GM21786 (cell line): Measurements from ENCODE around the gene SET.
"Not testable (repeated sequence)": the region's sequence is repeated elsewhere in the genome, so short reads cannot be mapped to it uniquely, and the experiment has no call there.

Source experiments
- ATAC-seq: cut with Tn5 transposase; IDR thresholded peaks from one replicate; pipeline ENCODE4 v1.9.1; 2021; ENCODE audit not compliant: unreplicated experiment

SET gene

GRCh38 chr9:128688501-128689292 is at the start of gene SET:
Gene SET (plus strand): TSS chr9:128689222. CDS start chr9:128689583, 361 bp downstream.
- peak; percentile 52 for ATAC-seq

GRCh38 chr9:128640603-128641002 is 48.4 kb upstream of the SET start:
- no peak for ATAC-seq

GRCh38 chr9:128642675-128643245 is 46.3 kb upstream of the SET start:
- ATAC-seq: no peak

- peak; percentile 84 for ATAC-seq
These were observed 45.3 kb upstream of the SET start for GRCh38 chr9:128643519-128644300.

GRCh38 chr9:128648206-128648605 is 40.8 kb upstream of the SET start:
- not testable (repeated sequence) for ATAC-seq

- no peak for ATAC-seq
These were observed 37.2 kb upstream of the SET start for GRCh38 chr9:128651798-128652197.

DNA sequence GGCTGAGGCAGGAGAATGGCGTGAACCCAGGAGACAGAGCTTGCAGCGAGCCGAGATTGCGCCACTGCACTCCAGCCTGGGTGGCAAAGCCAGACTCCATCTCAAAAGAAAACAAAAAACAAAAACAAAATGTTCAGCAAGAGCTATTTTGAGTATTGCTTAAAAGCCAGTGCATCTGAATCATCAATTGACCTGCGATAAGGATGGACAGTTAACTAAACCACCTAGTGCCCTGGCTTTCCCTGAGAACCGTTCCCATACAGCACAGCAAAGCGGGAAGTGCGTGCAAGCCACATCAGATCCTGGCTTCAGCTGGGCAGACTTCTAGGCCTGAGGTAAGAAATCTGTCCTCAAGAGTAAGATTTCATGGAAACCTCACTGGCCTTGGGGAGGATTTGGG is 35.1 kb upstream of the SET start:
- ATAC-seq: no peak

DNA sequence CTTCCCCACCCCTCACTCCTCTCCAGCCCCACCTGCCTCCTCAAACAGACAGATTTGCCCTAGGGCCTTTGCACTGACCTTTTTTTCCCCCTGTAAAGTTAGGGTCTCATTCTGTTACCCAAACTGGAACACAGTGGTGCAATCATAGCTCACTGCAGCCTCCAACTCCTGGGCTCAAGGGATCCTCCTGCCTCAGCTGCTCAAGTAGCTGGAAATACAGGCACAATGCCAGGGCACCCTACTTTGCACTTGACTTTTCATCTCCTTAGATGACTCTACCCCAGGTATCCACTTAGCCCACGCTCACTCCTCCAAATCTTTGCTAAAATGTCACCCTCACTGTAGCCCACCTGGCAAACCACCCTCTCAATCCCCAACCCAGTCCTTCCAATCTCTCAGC is 34.5 kb upstream of the SET start:
- ATAC-seq: no peak

GRCh38 chr9:128656416-128657343 is 32.3 kb upstream of the SET start, which contains the start of gene DYNC2I2:
Gene DYNC2I2 (minus strand): TSS chr9:128656847. CDS start chr9:128656726, 121 bp downstream.
- peak; percentile 72 for ATAC-seq

- no peak for ATAC-seq
These were observed 31.7 kb upstream of the SET start for GRCh38 chr9:128657344-128657704.

DNA sequence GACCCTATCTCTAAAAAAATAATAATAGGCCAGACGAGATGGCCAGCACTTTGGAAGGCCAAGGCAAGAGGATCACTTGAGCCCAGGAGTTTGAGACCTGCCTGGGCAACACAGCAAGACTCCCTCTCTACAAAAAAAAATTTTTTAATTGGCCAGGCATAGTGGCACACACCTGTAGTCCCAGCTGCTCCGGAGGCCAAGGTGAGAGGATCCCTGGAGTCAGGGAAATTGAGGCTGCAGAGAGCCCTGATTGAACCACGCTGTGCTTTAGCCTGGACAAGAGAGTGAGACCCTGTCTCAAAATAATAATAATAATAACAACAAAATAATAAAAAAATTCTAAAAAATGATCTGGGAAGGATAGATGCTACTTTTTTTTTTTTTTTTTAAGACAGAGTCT is 31.2 kb upstream of the SET start:
- ATAC-seq: no peak

DNA sequence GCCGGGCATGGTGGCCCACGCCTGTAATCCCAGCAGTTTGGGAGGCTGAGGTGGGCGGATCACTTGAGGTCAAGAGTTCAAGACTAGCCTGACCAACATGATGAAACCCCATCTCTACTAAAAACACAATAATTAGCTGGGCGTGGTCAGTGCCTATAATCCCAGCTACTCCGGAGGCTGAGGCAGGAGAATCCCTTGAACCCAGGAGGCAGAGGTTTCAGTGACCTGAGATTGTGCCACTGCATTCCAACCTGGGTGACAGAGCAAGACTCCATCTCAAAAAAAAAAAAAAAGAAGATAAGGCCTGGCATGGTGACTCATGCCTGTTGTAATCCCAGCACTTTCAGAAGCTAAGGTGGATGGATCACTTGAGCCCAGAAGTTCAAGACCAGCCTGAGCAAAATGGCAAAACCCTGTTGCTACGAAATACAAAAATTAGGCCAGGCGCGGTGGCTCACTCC is 22.5 kb upstream of the SET start:
- ATAC-seq: not testable (repeated sequence)

- no peak for ATAC-seq
These were observed 19.2 kb upstream of the SET start for GRCh38 chr9:128669786-128670185.

DNA sequence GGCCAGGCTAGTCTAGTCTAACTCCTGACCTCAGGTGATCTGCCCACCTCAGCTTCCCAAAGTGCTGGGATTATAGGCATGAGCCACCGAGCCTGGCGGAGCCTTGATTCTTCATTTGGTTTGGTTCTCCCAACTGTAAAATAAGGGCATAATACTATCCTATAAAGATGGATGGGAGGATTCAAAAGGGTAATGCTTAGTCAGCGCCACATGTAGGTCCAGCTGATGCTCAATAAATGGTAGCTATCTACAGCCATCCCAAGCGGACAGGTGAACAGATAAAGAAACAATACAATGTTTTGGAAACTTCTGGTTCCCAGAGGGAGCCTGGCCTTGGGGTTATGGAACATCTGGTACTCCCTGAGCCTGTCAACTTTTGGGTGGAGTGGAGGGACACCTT is 13.6 kb upstream of the SET start:
- no peak for ATAC-seq

DNA sequence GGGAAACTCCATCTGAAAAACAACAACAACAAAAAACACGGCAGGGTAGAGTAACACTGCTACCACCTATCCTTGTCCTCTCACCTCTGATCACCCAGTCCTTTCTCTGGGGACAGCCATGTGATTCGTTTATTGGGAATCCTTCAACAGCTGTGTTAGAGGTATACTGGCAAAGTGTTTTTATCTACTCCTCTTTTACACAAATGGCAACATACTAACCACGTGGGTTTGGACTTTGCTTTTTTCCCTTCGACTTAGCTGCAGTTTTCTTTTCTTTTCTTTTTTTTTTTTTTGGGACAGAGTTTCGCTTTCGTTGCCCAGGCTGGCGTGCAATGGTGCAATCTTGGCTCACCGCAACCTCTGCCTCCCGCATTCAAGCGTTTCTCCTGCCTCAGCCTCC is 11.2 kb upstream of the SET start:
- no peak for ATAC-seq

DNA sequence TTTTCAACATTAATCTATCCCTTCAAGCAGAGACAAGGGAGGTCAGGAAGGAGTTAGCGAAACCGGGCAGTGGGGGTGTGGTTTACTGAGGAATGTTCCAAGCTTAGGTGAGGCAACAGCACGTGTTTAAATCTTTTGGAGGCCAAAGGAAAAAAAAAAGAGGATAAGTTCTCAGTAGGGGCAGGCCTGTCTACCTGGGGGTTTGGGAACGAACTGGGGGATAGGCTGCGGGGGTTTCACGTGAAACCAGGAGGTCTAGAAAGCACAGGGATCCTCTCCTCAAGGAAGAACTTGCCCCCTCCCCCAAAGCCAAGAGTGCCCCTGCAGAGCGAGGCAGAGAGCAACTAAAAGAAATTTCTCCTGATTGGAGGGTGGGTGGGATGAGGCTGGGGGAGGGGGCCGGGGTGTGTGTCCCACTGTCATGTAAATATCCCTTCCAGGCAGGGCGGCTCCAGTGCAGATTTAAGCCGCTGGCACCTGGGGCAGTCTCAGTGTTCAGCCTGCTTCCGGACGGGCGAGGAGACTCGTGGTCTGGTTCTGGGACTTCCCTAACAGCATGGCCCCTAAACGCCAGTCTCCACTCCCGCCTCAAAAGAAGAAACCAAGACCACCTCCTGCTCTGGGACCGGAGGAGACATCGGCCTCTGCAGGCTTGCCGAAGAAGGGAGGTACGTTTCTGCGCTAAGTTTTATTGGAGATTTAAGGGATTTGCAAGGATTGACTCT is 5.5 kb upstream of the SET start:
- no peak for ATAC-seq

DNA sequence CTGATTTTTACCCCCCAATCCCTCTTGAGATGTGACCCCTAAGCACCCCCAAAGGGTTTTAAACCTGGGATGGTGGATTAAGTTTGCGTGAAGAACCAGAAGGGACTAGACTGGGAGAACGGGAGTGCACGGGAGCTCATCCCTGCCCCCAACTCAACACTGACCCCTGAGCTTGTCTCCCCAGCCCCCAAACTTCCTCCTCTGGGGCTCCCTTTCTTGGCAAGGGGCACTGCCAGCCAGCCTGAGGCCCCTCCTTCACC is 5.0 kb upstream of the SET start:
- ATAC-seq: no peak

DNA sequence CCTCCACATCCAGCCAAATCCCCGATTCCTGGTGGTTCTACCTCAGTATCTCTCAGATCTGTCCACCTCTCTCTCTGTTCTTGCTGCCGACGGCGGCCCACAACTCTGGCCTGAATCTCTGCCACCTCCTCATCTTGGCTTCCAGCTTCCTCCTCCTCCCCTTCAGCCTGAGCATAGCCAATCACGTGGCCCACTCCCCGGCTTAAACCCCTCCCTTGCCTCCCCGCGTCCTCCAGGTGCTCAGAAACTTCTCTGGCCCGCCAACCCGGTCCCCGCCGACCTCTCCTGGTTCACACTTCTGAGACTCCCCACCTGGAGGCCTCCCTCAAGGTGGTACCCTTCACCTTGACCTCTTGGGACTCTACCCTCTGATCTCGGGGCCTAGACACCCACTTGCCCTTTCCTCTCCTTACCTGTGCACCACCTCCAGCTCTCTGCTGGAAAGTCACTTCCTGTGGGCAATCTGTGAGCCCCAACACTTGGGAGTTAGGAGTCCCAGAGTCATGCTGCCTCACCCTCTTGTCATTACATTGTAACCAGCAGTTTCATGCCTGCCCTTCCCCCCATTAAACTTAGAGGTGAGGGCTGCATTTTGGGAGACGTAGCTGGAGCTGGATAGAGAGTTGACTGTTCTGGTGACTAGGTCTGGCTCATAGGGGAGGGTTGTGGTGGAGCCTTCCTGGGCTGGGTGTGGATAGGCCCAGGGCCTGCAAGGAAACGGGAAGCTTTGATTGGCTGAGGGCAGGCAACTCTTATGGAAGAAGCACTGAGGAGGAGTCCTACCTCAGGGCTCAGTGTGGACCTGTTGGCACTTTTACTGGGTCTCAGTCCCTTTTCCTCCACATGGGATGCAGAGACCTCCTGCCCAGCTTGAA is 4.5 kb upstream of the SET start:
- peak; percentile 33 for ATAC-seq
